Mononuclear cell (primary cell): ENCODE results near the gene MARCKSL1. TPM values are rescaled to one million over a fixed set of nuclear protein-coding genes. Genes with fewer than 3 reads are reported as not detected.
"Not testable (repeated sequence)": the region's sequence is repeated elsewhere in the genome, so short reads cannot be mapped to it uniquely, and the experiment has no call there.

Experiments used
- H3K27me3 ChIP-seq: 2 replicates; pipeline ENCODE4 v1.6.0; 2011; ENCODE audit warnings: low read length, control low read depth; ENCODE audit not compliant: insufficient read depth
- H3K4me1 ChIP-seq: 2 replicates; pipeline ENCODE4 v1.5.1; 2011; ENCODE audit warnings: mild to moderate bottlenecking, low read length, control low read depth; ENCODE audit not compliant: insufficient read depth
- H3K4me3 ChIP-seq: 2 replicates; pipeline ENCODE4 v1.5.1; 2011; ENCODE audit warnings: mild to moderate bottlenecking, low read length, moderate library complexity
- H3K9me3 ChIP-seq: 2 replicates; pipeline ENCODE4 v1.5.1; 2011; ENCODE audit warnings: low read depth, mild to moderate bottlenecking, control low read depth, low read length
- total RNA-seq: library from RNA; depleted of rRNA; stranded (reverse); fragments of >200 nt; gene quantifications from one replicate; pipeline ENCODE4 v1.2.3, GENCODE V29; 2012

The MARCKSL1 gene
- total RNA-seq, 1 donor, result 39.9 TPM

GRCh38 chr1:32358435-32358834 lies 22.4 kb upstream of the MARCKSL1 start:
- Histone ChIP-seq H3K4me1 (peaks cover 31% of the 10 kb centered on the region), H3K27me3 (no peaks in the 10 kb centered on the region), H3K4me3 (no peak overlapping the region), H3K9me3 (no peaks in the 10 kb centered on the region)

GRCh38 chr1:32357614-32358013 lies 21.6 kb upstream of the MARCKSL1 start:
- no peak overlapping the region for H3K4me3 ChIP-seq
- no peaks in the 10 kb centered on the region for H3K9me3 ChIP-seq
- no peaks in the 10 kb centered on the region for H3K27me3 ChIP-seq
- peaks cover 37% of the 10 kb centered on the region for H3K4me1 ChIP-seq

GRCh38 chr1:32356478-32356877 lies 20.4 kb upstream of the MARCKSL1 start:
- Histone ChIP-seq H3K9me3 (no peaks in the 10 kb centered on the region), H3K4me3 (no peak overlapping the region), H3K4me1 (peaks cover 37% of the 10 kb centered on the region), H3K27me3 (no peaks in the 10 kb centered on the region)

GRCh38 chr1:32355778-32356177 lies 19.7 kb upstream of the MARCKSL1 start:
- H3K27me3 ChIP-seq, H3K4me3 ChIP-seq, H3K9me3 ChIP-seq: not testable (repeated sequence)
- H3K4me1 ChIP-seq, result peaks cover 39% of the 10 kb centered on the region

GRCh38 chr1:32353886-32354570 lies 18.0 kb upstream of the MARCKSL1 start:
- H3K9me3 ChIP-seq, result no peaks in the 10 kb centered on the region
- H3K4me1 ChIP-seq, result peaks cover 43% of the 10 kb centered on the region
- no peaks in the 10 kb centered on the region for H3K27me3 ChIP-seq
- no peak overlapping the region for H3K4me3 ChIP-seq

GRCh38 chr1:32353431-32353830 lies 17.4 kb upstream of the MARCKSL1 start:
- Histone ChIP-seq H3K4me3 (no peak overlapping the region), H3K9me3 (no peaks in the 10 kb centered on the region), H3K4me1 (peaks cover 49% of the 10 kb centered on the region), H3K27me3 (no peaks in the 10 kb centered on the region)

GRCh38 chr1:32352831-32353383 lies 16.9 kb upstream of the MARCKSL1 start:
- Histone ChIP-seq H3K4me3 (no peak overlapping the region), H3K27me3 (no peaks in the 10 kb centered on the region), H3K4me1 (peaks cover 52% of the 10 kb centered on the region), H3K9me3 (no peaks in the 10 kb centered on the region)

- peaks cover 52% of the 10 kb centered on the region for H3K4me1 ChIP-seq
- H3K27me3 ChIP-seq, result no peaks in the 10 kb centered on the region
- peak overlapping the region; percentile 48 for H3K4me3 ChIP-seq
- no peaks in the 10 kb centered on the region for H3K9me3 ChIP-seq
Measured at GRCh38 chr1:32352239-32352745, 16.3 kb upstream of the MARCKSL1 start.

- H3K4me3 ChIP-seq, result peak overlapping the region; percentile 48
- peaks cover 52% of the 10 kb centered on the region for H3K4me1 ChIP-seq
- H3K9me3 ChIP-seq, result no peaks in the 10 kb centered on the region
- H3K27me3 ChIP-seq, result no peaks in the 10 kb centered on the region
Measured at GRCh38 chr1:32351399-32352238, 15.6 kb upstream of the MARCKSL1 start.

GRCh38 chr1:32350785-32351398 lies 14.9 kb upstream of the MARCKSL1 start:
- no peaks in the 10 kb centered on the region for H3K27me3 ChIP-seq
- peaks cover 52% of the 10 kb centered on the region for H3K4me1 ChIP-seq
- peak overlapping the region; percentile 48 for H3K4me3 ChIP-seq
- H3K9me3 ChIP-seq, result no peaks in the 10 kb centered on the region

GRCh38 chr1:32349211-32349708 lies 13.2 kb upstream of the MARCKSL1 start:
- Histone ChIP-seq H3K27me3 (no peaks in the 10 kb centered on the region), H3K4me3 (no peak overlapping the region), H3K4me1 (peaks cover 61% of the 10 kb centered on the region)

GRCh38 chr1:32346532-32347157 lies 10.6 kb upstream of the MARCKSL1 start:
- Histone ChIP-seq H3K4me3 (no peak overlapping the region), H3K27me3 (no peaks in the 10 kb centered on the region), H3K9me3 (no peaks in the 10 kb centered on the region), H3K4me1 (peaks cover 39% of the 10 kb centered on the region)

More at GRCh38 chr1:32349211-32349708, 13.2 kb upstream of the MARCKSL1 start:
- H3K9me3 ChIP-seq, result no peaks in the 10 kb centered on the region

- H3K4me1 ChIP-seq, result peaks cover 32% of the 10 kb centered on the region
- no peaks in the 10 kb centered on the region for H3K27me3 ChIP-seq
- H3K4me3 ChIP-seq, result no peak overlapping the region
- no peaks in the 10 kb centered on the region for H3K9me3 ChIP-seq
Measured at GRCh38 chr1:32345289-32345827, 9.3 kb upstream of the MARCKSL1 start.

- H3K9me3 ChIP-seq, result no peaks in the 10 kb centered on the region
- H3K27me3 ChIP-seq, result no peaks in the 10 kb centered on the region
- H3K4me1 ChIP-seq, result peaks cover 36% of the 10 kb centered on the region
- no peak overlapping the region for H3K4me3 ChIP-seq
Measured at GRCh38 chr1:32342704-32343103, 6.7 kb upstream of the MARCKSL1 start.
